Activated T-helper 1 cell treated with anti-CD3 and anti-CD28 coated beads, Interleukin-2, amount 50 U/mL, for 16 hours (primary cell): Measurements from ENCODE around the gene GRID2.
"Not testable (repeated sequence)": the region's sequence is repeated elsewhere in the genome, so short reads cannot be mapped to it uniquely, and the experiment has no call there.

Source experiments
- DNase-seq, 2 donors: peaks; one replicate each; pipeline ENCODE4 v3.0.0-alpha.2; 2020; ENCODE audit warnings: low read depth in 1 of 2, low spot score in 1 of 2

The GRID2 gene

DNA sequence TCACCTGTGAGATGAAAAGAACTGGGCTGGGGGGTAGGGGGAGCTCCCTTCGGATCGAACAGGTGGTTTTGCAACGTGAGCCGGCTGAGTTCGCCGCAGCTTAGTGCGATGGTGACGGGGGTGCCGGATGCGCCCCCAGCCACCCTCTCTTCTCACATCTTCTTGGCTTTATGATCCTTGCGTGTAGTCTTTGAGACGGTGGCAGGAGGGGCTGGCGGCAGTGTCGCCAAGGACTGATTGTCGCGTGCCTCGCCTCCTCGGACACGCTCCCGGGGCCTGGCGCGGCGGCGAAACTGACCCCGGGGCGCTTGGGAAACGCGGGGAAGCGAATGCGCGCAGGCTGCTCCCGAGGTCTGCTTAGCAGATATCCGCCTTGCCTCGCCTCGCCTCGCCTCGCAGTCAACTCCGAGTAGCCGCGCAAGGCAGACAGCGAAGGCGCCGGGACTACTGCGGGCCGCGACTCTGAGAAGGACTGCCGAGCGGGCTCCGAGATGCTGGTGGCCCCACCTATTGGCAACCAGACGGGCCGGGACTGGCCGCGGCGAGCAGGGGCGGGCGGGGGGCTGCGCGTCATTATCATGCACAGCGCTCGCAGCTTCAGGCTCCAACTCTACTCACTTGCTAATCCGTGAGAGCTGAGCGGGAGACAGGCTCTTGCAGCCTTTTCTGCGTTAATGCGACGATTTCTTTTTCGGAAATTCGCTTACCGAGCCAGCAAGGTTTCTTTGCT is 1.5 kb downstream of the GRID2 start:
- DNase-seq, result no peak

DNA sequence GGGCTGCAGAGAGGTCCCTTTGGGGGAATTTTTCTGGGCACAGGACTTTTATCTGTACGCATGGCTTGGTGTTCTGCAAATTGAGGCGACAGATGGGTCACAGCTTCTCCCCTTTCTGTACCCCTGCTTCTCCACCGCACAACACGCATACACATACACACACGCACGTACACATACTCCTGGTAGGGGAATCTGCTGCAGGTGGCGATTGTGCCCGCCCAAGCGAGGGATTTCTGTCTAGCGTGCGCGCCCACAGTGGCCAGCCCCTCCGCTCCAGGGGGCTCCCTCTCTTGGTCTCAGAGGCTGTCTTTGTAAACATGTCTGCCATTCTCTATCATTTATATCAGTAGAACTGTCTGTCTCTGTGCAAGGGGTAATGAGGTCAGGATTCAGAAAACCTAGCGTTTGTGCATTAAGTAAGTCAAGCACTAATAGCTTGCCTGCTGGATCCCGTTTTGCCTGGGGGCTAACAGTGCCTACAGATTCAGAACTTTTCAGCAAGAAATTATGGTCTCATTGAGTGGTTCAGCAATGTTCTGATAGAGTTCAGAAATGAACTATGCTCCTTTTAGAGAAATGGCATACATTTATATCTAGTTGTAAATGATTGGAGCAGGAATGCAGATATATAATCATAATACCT is 2.2 kb downstream of the GRID2 start:
- no peak for DNase-seq

DNA sequence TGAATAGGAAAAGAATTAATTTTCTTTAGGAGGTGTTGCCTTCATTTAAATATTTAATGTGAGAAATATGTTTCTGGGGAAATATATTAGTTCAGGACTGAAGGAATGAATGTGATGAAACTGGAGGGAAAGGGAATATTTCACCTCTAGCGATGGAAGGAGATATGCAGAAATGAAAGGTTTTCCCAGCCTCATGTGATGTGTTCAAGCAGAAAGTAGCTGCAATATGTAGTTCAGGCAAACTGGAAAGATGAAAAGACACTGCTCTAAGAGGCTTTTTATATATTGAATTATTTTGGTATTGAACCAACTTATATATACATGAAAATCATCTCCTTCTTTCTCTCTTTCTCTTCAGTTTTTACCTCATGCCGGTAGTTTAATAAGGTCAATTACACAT is 3.4 kb downstream of the GRID2 start:
- no peak for DNase-seq

DNA sequence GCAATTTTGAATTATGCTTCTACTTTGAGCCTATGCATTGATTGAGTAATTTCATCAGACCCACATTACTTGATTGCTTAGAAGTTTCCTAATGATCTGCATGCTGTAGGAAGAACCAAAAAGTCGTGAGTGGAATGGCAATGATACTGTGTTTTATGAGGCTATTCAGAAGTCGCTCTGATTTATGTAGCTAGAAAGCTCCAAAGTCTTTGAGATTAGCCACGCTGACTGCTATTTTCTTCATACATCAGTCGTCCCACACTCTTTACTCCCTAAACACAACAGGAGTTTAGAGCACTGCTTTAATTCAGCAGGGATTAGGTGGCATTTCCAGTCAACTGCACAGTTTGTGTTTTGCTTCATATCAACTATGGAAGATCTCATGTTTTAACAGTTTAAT is 4.1 kb downstream of the GRID2 start:
- DNase-seq, result no peak

DNA sequence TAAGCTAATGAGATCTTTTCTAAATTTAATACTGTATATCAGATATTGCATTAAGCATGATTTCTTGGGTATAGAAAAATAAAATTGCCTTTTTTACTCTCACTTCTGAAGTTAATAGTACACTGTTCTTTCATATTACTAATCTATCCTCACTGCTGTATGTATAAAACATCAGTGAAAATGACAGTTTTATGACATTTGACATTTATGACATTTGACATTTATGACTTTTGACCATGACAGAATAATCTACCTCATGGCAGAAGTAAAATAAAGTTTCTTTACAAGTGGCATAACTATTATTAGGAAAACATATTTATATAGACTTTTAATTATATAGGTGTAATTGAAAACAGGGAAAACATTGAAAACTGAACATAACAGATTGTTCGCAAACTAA is 13.3 kb downstream of the GRID2 start:
- DNase-seq, result no peak

DNA sequence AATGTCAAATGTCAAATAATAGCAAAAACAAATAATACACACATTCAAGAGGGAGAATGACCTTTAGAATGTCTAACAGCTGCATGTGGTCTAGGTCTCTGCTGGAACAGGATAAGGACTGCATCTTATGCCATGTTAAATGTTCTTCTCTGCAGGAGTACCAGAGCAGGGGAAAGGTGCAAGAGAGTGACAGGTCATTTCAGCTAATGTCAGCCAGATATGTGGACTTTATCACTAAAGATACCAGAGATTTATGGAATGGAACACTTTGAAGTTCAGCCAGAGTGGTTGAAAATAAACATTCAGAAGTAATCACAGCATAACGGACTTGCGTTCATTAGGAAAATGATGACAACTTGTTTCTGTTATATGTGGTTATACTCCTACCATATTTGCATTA is 24.3 kb downstream of the GRID2 start:
- DNase-seq, result no peak

DNA sequence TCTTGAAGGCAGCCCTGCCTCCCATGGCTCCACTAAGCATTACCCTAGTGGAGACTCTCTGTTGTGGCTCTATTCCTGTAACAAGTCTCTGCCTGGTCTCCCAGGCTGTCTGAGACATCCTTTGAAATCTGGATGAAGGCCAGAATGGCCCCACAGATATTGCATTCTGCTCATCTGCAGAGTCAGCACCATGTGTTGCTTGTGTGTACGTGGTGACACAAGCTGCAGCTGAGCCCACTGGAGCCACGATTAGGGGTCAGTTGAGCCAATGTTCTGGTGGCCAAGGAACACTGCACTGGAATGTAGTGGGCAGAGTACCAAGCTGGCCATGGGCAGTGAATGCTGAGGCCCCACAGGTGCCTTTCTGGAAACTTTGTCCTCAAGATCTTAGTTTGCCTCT is 29.2 kb downstream of the GRID2 start:
- no peak for DNase-seq

DNA sequence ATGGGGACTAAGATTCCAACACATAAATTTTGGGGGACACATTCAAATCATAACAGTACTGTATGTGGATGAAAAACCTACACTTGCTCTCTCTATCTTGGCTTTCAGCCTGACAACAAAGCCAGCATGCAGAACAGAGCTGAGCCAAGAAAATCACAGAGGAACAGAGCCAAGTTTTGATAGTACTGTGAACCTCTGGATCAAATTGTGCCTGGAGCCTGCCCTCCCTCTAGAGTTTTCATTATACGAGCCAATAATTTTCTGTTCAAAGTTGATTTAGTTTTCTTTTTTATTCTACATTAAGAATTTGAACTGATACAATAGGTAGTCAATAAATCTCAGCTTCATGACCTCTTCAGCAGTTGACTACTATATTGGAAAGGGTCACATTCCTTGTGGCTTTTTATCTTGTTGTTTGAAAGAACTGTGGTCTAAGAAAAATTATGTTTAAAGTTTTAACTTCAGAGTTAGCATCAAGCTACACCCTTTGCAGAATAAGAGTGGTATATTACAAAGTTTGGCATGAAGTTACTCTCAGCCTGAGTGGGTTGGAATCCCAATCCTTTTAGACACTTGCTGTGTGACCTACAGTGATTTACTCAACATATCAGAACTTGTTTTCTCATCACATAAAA is 31.1 kb downstream of the GRID2 start:
- DNase-seq, result no peak

DNA sequence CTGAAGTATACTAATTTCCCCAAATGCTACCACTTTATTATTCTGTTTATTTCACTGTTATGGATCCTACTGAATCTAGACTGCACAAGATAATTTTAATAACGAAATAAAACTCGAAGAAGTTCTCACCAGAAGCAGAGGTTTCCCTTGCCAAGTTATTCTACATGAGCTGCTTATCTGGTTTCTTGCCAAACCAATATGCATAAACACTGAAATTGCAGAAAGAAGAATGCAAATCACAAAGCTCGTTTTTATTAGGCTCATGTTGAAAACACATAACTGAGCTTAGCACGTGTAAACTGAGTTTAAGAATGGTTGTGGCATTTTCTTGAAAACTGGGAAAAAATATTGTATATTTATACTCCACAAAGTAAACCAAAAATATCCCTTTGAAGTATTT is 35.9 kb downstream of the GRID2 start:
- no peak for DNase-seq

DNA sequence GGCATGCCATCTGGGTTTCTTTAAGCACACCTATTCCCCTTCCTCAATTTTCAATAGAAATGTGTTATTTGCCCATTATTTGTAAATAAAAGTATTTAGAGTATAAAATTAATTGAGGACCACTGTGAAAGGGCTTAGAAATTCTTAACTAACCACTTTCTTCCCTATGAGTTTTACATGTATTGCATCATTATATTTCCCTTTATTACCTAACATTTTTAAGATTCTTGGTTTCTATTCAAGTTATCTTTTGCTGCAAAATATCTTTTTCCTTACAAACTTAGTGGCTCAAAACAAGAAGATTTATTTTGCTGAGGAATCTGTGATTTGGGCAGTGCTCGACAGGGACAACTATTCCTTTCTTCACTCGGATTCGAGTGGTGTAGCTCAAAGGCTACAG is 40.5 kb downstream of the GRID2 start:
- DNase-seq, result no peak

DNA sequence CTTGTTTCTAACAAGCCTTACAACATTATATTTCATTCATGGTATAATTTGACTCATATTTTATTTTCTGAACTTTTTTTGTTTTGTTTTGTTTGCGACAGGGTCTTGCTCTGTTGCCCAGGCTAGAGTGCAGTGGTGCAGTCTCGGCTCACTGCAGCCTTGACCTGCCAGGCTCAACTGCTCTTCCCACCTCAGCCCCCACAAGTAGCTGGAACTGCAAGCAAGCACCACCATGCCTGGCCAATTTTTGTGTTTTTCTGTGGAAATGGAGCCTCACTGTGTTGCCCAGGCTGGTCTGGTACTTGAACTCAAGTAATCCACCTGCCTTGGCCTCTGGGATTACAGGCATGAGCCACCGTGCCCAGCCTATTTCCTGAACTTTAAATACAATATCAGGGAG is 42.5 kb downstream of the GRID2 start:
- no peak for DNase-seq

DNA sequence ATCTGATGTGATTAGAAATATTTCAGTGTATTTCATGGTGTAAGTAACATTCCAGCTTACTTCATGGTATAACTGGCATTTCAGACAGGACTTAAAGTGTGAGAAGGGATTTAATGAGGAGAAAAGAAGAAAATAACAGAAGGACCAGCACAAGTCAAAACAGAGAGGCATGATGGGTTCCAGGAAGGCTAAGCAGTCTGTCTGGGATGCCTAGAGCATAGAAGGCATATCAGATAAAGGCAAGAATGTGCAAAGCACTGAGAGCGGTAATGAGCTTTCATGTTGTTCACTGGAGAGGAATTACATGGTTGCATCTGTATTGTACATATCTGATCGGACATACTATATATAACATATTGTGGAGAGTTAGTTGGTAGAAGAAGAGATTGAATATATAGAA is 54.2 kb downstream of the GRID2 start:
- DNase-seq, result no peak

DNA sequence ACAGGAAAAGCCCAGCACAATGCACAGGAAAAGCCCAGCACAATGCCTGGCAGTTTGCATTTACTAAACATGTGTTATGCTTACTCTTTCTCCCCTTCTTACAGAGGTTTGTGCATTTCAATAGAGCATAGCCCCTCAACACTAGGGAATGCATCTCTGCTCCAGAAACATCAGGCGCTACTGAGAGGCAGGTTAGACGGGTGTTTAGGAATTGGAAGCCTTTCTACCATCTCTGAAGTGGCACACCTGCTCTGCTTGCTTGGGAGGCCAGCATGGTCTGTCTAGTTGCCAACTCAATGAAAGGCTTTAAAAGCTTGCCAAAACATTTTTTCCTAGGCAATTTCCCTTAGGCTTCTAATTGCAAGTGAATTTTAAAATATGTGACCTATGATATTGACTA is 55.7 kb downstream of the GRID2 start:
- DNase-seq, result no peak

DNA sequence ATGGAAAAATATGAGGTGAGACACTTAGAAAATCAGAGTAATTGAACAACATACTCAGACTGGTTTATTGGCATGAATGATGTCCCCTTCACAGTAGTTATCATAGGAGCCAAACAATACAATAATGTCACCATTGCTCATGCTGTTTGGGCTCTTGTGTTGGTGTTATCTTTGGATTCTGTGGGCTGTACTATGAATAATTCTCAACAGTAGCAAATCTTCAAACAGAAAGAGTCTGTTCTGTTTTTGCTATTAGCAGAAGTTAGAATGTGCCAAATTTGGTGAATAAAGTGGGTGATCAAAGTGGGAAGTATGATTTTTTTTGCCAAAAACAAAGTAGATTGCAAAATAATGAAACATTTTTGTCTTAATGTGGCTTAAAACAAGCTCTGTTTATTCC is 58.3 kb downstream of the GRID2 start:
- DNase-seq, result no peak

DNA sequence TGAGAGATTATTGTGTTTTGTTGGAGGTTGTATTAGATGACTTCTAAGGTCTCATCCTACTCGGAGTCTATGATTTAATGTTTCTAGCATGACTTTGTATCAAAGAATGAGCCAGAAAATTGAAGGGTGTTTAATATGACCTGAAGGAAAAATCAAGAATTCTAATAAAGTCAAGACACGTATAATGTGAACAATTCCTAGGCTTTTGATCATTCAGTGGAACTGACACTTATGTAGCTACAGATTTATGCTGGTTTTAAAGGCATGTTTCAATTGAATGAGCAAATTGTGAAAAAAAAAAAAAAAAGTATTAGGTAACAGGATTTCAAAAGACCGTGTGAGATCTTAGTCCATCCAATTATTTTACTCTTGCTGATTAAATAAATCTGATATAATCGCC is 64.9 kb downstream of the GRID2 start:
- no peak for DNase-seq

DNA sequence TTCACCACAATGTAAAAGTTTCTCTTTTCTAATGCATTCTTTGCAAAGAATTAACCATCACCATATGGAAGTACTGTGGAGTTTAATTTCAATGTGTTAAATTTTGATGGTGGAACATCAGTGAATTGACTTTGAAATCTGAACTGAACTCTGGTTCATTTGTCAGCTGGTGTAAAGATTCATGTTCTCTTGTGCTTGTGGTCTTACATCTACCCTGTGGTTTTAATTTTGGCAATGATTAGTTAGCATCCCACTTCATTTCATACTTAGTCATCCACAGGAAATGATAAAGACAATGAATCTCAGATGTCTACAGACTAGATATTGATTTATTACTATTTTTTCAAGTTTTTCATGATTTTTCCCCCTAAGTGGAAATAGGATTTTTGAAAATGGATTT is 77.8 kb downstream of the GRID2 start:
- no peak for DNase-seq

DNA sequence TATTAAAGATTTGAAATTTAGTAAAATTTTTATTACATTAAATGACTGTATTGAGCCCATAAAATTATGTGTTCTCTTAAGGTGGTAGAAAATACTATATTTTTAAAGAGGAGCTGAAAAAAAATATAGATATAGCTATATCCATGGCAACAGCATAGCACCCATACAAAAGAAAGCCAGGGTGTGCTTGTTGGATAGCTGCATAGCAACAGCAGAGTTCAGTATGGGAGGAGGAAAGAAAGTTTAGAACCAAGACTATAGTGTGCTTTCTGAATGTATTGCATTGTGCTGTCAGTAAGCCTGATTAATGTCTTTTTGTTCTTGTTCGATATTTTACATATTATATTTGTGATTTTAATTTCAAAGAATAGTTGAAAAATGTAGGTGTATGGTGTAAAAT is 78.4 kb downstream of the GRID2 start:
- no peak for DNase-seq

DNA sequence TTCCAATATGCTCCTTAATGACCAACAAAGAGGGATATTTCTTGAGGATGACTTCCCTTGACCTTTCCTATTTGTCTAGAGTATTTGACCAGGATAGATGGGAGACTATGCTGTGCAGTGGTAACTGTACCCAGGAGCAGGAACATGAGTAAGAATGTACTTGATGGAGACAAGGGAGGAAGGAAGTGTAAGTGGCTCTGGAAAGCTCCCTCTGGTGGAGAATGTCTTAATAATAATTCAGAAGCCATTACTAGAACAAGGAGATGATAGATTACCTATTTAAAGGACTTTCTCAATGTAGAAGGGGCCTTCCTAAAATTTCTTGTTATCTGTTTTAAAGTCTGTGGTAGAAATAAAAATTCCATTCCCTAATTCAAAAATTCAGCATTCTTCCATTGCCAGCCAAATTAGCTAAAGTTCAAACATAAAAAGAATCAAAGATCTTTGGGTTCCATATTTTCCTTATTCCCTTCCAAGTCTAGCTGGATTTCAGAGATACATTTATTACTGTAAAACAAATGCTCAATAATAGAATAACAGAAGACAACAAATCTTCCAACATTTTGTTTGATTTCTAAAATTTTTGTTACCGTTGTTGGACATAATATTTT is 83.8 kb downstream of the GRID2 start:
- no peak for DNase-seq

DNA sequence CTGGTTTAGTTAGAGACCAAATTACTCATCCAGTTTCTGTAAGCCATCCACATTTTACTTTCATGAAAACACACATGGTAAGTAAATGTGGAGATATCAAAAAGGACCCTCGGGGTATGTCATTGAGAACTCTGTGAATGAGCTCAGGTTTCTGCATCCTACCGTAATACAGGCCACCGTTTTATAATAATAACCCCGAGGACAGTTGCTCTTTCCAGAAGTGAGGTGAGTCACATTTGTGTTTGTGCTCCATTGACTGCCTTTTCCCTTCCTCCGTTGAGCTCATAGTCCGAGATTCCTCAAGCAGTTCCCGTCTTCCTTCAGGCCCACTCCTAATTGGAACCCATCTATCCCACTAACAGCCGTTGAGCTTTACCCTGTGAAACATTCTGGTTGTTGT is 95.3 kb downstream of the GRID2 start:
- no peak for DNase-seq

DNA sequence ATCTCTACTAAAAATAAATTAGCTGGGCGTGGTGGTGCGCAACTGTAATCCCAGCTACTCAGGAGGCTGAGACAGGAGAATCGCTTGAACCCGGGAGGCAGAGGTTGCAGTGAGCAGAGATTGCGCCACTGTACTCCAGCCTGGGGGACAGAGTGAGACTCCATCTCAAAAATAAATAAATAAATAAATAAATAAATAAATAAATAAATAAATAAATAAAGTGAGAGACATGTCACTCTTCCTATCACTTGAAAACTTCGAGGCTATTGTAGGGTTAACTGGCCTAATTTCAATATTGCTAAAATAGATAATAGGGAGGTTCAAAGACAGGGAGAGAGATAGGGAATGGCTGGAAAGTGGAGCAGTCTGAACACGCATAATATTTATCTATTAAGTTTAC is 99.8 kb downstream of the GRID2 start:
- not testable (repeated sequence) for DNase-seq

DNA sequence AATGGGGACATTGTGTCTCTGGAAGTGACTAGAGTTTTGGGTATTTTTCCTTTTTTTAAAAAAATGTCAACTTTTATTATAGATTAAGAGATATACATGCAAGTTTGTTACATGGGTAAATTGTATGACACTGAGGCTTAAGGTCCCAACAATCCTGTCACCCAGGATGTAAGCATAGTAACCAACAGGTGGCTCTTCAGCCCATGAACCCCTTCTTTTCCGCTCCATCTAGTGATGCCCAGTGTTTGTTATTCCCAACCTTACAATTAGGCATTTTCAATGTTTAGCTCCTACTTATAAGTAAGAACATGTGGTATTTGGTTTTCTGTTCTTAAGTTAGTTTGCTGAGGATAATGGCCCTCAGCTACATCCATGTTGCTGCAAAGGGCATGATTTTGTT is 102.7 kb downstream of the GRID2 start:
- no peak for DNase-seq

DNA sequence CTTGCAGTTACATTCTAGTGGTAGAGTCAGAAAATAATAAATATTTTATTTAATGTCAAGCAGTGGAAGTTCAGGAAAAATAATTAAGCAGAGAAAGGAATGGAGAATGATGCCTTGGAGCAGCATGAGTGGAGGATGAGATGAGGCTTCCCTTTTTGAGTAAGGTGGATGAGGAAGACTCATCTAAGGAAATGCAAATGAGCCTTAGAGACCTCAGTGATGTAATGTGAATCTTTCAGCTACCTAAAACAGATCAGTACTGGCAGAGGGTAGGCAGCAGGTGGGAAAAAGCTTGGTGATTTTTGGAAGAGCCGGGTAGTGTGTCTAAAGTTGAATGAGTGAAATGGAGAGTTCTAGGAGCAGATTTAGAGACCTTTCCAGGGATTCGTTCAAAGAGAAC is 118.2 kb downstream of the GRID2 start:
- no peak for DNase-seq
